Chondrocyte (in vitro differentiated cells): Measurements from ENCODE around the gene MCOLN1. TPM values are rescaled to one million over a fixed set of nuclear protein-coding genes. Genes with fewer than 3 reads are reported as not detected.

Experiments
- DNase-seq: peaks from one replicate; pipeline ENCODE4 v3.0.0; 2021; ENCODE audit warnings: mixed read lengths, low spot score
- H3K27ac Mint-ChIP-seq: one replicate; pipeline ENCODE4 v1.8.0; 2021; ENCODE audit warnings: mild to moderate bottlenecking, moderate library complexity, mixed read lengths; ENCODE audit not compliant: unreplicated experiment
- H3K27me3 Mint-ChIP-seq: 2 replicates; pipeline ENCODE4 v1.8.0; 2021; ENCODE audit warnings: low read depth, mixed read lengths
- H3K36me3 Mint-ChIP-seq: 2 replicates; pipeline ENCODE4 v1.8.0; 2021; ENCODE audit warnings: low read depth, mixed read lengths
- H3K4me1 Mint-ChIP-seq: 2 replicates; pipeline ENCODE4 v1.8.0; 2021; ENCODE audit warnings: low read depth, mild to moderate bottlenecking, mixed read lengths
- H3K4me3 Mint-ChIP-seq: one replicate; pipeline ENCODE4 v1.8.0; 2021; ENCODE audit warnings: mild to moderate bottlenecking, moderate library complexity, mixed read lengths; ENCODE audit not compliant: unreplicated experiment
- H3K9me3 Mint-ChIP-seq: 2 replicates; pipeline ENCODE4 v1.8.0; 2021; ENCODE audit warnings: low read depth, mixed read lengths
- total RNA-seq: library from RNA; stranded (reverse); gene quantifications from 3 replicates; pipeline ENCODE4 v1.2.1, GENCODE V29; 2021
- TF ChIP-seq, protein P1 (sequence below): fragments of 200-600 bp; sonication (generic); IDR thresholded peaks from 2 replicates; pipeline ENCODE4 v1.5.0; 2021; ENCODE audit warnings: antibody characterized with exemption, mild to moderate bottlenecking, moderate library complexity

Gene MCOLN1
- total RNA-seq, 1 donor from 2014 or later = 27.9 TPM

- TF ChIP-seq, protein P1, sequence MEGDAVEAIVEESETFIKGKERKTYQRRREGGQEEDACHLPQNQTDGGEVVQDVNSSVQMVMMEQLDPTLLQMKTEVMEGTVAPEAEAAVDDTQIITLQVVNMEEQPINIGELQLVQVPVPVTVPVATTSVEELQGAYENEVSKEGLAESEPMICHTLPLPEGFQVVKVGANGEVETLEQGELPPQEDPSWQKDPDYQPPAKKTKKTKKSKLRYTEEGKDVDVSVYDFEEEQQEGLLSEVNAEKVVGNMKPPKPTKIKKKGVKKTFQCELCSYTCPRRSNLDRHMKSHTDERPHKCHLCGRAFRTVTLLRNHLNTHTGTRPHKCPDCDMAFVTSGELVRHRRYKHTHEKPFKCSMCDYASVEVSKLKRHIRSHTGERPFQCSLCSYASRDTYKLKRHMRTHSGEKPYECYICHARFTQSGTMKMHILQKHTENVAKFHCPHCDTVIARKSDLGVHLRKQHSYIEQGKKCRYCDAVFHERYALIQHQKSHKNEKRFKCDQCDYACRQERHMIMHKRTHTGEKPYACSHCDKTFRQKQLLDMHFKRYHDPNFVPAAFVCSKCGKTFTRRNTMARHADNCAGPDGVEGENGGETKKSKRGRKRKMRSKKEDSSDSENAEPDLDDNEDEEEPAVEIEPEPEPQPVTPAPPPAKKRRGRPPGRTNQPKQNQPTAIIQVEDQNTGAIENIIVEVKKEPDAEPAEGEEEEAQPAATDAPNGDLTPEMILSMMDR = no peak
- Mint-ChIP-seq H3K27me3 (no peaks in the 10 kb centered on the region), H3K27ac (no peak overlapping the region), H3K4me1 (peaks cover 4% of the 10 kb centered on the region), H3K36me3 (no peaks in the 10 kb centered on the region), H3K4me3 (no peak overlapping the region), H3K9me3 (no peaks in the 10 kb centered on the region)
- no peak for DNase-seq
These were observed 12.8 kb upstream of the MCOLN1 start for GRCh38 chr19:7509625-7510024.

- Mint-ChIP-seq H3K27me3 (no peaks in the 10 kb centered on the region), H3K4me1 (peaks cover 23% of the 10 kb centered on the region)
- TF ChIP-seq, protein P1 = no peak
These were observed 10.0 kb upstream of the MCOLN1 start for GRCh38 chr19:7512400-7512851.

DNA sequence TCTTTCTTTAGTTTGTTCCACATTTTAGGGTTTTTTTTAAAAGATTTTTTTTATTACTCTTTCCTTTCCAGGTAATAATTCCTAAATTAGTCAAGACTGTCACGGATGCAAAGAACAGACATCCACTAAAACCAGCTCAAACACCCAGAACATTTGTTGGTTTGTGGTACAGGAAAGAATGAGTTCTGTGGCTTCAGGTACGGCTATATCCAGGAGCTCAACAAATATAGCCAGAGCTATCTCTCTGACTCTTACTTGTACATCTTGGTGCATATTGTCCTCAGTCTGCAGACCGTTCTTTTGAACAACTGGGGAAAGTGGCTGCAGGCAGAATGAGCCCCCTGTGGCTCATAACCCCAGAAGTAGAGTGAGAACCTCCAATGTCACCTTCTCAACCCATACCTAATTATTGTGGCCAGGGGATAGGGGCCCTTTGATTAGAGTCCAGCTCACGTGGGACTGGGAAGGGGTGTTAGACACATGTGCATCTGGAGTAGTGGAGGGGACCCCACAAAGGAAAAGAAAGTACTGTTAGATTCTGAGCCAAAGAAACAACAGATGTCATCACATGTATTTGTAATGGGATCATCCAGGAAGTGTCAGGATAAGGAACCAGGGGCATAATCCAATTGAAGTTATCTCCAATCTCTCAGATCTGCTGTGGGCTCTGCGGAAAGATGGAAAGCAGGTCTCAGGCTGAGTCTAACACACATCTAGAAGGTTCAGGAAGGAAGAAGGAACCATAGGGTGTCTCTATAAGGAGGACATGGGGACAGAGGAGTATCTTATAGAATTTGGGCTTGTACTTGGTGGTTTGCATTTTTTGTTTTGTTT lies 8.4 kb upstream of the MCOLN1 start:
- no peaks in the 10 kb centered on the region for H3K27me3 Mint-ChIP-seq
- H3K4me1 Mint-ChIP-seq = peaks cover 22% of the 10 kb centered on the region
- no peak overlapping the region for H3K4me3 Mint-ChIP-seq
- TF ChIP-seq, protein P1 = no peak
- DNase-seq = no peak
- H3K9me3 Mint-ChIP-seq = no peaks in the 10 kb centered on the region
- no peaks in the 10 kb centered on the region for H3K36me3 Mint-ChIP-seq
- H3K27ac Mint-ChIP-seq = no peak overlapping the region

More at GRCh38 chr19:7512400-7512851, 10.0 kb upstream of the MCOLN1 start:
- no peak for DNase-seq
- Mint-ChIP-seq H3K4me3 (no peak overlapping the region), H3K36me3 (no peaks in the 10 kb centered on the region), H3K9me3 (no peaks in the 10 kb centered on the region), H3K27ac (no peak overlapping the region)

- TF ChIP-seq, protein P1 = no peak
- no peaks in the 10 kb centered on the region for H3K27me3 Mint-ChIP-seq
- no peaks in the 10 kb centered on the region for H3K36me3 Mint-ChIP-seq
- H3K9me3 Mint-ChIP-seq = no peaks in the 10 kb centered on the region
- H3K4me1 Mint-ChIP-seq = peaks cover 22% of the 10 kb centered on the region
- peak overlapping the region; percentile 76 for H3K4me3 Mint-ChIP-seq
- H3K27ac Mint-ChIP-seq = peak overlapping the region; percentile 94
- DNase-seq = no peak
These were observed 7.2 kb upstream of the MCOLN1 start for GRCh38 chr19:7515110-7515644.

- peak within 1 kb of the TSS; percentile 94 for H3K27ac Mint-ChIP-seq
- peak within 1 kb of the TSS; percentile 81 for H3K4me3 Mint-ChIP-seq
- DNase-seq = no peak
- H3K4me1 Mint-ChIP-seq = peaks cover 22% of the 10 kb centered on the region
- TF ChIP-seq, protein P1 = no peak
- no peaks in the 10 kb centered on the region for H3K27me3 Mint-ChIP-seq
- H3K9me3 Mint-ChIP-seq = no peaks in the 10 kb centered on the region
- no peaks in the 10 kb centered on the region for H3K36me3 Mint-ChIP-seq
These were observed 6.7 kb upstream of the MCOLN1 start, which contains the start of gene ZNF358 for GRCh38 chr19:7515645-7516151. TSS of gene ZNF358 (plus strand) at chr19:7516103. CDS start at chr19:7519243, 3,140 bp downstream.
